Cardiac septum (tissue), 1 donor: ENCODE measurements around the gene XPOT. TPM values are rescaled to one million over a fixed set of nuclear protein-coding genes. Genes with fewer than 3 reads are reported as not detected.

Experiments used
- DNase-seq: peaks from one replicate; pipeline ENCODE4 v3.0.0-alpha.2; 2020; ENCODE audit warnings: low spot score
- intact Hi-C: fragments of 100-400 bp; cut with DNase I; formaldehyde crosslinking; loops from one replicate; pipeline ENCODE4 v1.14.0; 2022
- total RNA-seq: library from RNA; stranded (reverse); fragmentation: NEBNext Ultra II Directional; extraction: Animal tissue kit (Norgen Biotek cat#: 25700); gene quantifications from one replicate; pipeline ENCODE4 v1.2.1, GENCODE V29; 2021
- donor health status: DM: no; HTN: no; CAD: no.

XPOT gene
- total RNA-seq, 1 donor from 2014 or later = 30.6 TPM

GRCh38 chr12:64497903-64498302, 93.7 kb downstream of the XPOT start:
- no peak for DNase-seq
- intact Hi-C loops = no loop called here

GRCh38 chr12:64500394-64500793, 96.2 kb downstream of the XPOT start:
- no peak for DNase-seq
- intact Hi-C loops = no loop called here

Other genes with a start within 250 kb of the XPOT start
- gene KICS2, start 182.1 kb upstream of the XPOT start, total RNA-seq = 5.4 TPM
- gene C12orf56, start 13.6 kb upstream of the XPOT start, total RNA-seq = not detected
- 13.8 TPM for gene TBK1, start 47.7 kb downstream of the XPOT start, total RNA-seq
- gene RASSF3, start 206.1 kb downstream of the XPOT start, total RNA-seq = 98.8 TPM